HG02610 (cell line): ENCODE results near the gene RASL11A.
"Not testable (repeated sequence)": the region's sequence is repeated elsewhere in the genome, so short reads cannot be mapped to it uniquely, and the experiment has no call there.

Experiments used
- ATAC-seq: cut with Tn5 transposase; IDR thresholded peaks from one replicate; pipeline ENCODE4 v1.9.1; 2021; ENCODE audit warnings: mild to moderate bottlenecking, moderate library complexity; ENCODE audit not compliant: unreplicated experiment

RASL11A gene

DNA sequence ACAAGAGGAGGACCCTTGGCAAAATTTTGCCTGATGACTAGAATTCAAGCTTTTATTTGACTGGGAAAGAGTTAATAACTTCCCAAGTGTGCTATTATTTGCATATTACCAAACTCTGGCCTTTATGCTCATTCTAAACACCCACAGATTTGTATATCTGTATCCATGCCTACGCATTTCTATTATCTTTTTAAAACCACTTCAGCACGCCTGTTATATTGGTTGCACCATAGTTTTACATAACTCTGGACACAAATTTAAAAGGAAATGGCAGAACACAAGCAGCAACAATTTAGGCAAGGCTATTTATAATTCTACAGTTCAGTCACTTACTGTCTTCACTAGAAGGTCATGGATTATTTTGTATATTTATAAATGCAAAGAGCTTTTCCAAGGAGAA, 3.7 kb upstream of the RASL11A start:
- no peak for ATAC-seq

DNA sequence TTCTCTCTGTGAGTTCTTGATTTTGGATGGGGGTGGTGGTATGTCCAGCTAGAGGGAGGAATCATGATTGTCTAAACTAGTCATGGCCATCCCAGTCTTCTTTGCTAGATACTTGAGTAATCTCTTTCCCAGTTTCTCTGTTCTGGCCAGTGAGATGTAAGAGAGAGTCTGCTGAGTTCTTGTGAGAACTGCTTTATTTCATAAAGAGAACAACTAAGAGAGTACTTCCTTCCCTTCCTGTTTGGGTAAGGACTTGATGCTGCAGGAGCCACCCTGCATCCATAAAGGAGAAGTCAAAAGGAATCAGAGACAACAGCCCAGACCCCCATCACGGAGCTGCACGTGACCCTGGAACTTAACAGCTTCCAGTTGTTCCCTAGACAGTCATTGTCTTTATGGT, 3.0 kb upstream of the RASL11A start:
- no peak for ATAC-seq

DNA sequence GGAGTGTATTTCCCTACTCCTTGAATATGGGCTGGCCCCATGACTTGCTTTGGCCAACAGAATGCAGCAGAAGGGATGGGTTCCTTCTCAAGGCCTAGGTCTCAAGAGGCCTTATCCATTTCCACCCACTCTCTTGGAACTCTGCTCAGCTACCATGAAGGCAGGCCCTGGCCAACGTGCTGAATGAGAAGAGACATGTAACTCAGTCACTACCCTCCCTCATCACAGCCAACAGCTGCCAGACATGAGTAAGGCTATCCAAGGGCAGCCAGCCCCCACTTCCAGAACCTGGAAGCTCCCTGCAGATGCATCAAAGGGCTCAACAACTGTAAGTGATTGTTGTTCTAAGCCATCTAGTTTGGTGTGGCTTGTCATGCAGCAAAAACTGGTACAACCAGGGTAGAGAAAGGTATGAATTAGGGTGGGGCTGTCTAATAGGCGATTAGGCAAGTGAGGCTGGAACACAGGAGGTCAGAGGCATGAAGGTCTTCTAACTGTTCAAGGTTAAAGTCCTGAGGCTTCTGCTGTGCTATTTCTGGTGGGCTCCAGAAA, 1.4 kb upstream of the RASL11A start:
- no peak for ATAC-seq

DNA sequence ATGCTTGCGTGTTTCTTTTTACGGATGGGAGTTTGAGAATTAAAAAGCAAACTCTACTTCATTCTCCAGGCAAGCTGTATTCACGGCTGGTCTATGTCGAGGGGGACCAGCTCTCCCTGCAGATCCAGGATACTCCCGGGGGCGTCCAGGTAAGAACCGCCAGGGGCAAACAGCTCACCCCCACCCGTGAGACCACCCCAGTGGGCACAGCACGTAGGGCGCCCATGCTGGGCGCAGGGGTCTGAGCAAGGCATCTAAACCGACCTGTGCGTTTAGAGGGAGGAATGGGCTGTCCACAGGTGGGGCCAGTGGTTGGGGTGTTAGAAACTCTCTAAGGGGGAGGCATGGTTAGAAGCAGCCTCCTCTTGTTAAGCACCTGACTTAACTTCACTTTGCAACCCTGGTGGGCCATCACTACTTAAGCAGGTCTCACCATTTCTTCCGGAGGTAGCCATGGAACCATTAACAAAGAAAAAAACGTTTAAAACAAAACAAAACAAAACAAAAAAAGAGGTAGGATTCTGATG, 1.0 kb downstream of the RASL11A start:
- ATAC-seq: no peak

DNA sequence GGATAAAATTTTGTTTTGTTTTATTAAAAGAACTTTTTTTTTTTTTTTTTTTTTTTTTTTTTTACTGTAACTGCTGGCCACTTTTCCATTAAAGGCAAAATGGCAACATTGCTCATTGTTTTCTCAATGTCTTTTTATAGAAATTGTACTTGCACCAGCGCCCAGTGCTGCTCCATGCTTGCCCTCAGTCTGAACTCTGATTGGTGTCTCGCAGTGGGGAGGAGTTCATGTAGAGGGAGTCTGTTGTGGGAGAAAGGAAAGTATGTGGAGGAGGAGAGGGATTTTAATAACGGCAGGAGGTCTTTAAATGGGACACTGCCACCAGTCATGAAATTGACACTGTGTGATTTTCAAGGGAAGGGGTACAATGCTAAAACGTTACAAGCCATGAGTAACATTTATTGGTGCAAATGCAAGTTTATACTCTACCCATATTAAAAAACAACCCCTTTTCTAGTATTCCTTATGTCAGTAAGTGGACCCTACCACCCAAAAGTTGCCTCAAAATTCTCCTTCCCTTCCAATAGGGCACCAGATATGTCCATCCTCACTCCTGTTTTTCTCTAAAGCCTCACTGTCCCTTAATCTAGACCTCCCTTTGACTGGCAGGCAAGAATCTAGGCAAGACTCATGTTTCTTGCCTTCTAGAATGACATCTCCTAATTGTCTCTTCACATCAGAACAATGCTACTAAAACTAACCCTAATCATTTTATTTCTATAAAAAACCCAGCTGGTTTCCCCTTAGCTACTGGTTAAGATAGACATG, 3.2 kb downstream of the RASL11A start:
- ATAC-seq: no peak

DNA sequence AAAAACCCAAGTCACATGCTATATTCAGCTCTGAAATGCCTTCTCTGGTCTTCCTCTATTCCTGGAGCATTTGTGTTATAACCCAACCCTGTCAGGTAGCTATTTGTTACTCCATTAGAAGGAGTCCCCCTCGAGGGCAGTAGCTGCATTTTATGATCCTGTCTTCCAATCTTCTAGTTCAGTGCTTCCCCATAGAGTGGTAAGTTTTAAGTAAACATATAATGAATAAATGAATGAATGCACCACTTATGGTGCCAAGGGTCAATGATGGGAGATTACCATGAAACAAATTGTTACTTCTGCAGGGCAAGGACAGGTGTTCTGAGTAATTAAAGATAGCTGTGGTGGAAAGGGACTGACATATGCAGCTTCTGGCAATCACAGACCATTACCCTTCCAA, 4.0 kb downstream of the RASL11A start:
- no peak for ATAC-seq

DNA sequence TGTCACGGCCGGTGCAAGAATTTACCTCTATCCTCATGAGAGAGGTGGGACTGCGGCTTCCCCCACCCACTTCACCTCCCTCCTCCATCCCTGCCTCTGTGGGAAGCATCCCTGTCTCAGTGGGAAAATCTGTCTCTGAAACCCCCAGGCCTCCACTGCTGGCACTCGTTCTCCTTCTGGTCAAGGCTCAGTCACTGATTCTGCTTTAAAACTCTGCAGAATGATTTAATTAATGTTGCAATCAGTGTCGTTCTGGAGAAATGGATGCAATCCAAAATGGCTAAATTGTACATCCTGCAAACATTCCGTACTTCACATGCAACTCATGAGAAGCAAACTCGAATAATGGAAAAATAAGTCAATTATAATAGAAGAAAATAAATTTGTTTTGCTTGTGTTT, 5.6 kb downstream of the RASL11A start:
- no peak for ATAC-seq

DNA sequence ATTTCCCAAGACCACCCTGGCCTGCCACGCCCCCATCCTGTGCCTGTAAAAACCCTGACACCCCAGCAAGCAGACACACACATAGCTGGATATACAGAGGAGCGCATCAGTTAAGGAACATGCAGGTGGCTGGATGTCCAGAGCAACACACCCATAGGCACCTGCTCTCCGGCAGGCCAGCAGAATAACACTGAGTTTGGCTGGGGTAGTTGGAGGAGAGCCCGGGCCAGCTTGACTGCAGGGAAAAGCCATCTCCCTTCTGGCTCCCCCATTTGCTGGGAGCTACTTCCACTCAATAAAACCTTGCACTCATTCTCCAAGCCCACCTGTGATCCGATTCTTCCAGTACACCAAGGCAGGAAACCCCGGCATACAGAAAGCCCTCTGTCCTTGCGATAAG, 8.9 kb downstream of the RASL11A start:
- no peak for ATAC-seq

DNA sequence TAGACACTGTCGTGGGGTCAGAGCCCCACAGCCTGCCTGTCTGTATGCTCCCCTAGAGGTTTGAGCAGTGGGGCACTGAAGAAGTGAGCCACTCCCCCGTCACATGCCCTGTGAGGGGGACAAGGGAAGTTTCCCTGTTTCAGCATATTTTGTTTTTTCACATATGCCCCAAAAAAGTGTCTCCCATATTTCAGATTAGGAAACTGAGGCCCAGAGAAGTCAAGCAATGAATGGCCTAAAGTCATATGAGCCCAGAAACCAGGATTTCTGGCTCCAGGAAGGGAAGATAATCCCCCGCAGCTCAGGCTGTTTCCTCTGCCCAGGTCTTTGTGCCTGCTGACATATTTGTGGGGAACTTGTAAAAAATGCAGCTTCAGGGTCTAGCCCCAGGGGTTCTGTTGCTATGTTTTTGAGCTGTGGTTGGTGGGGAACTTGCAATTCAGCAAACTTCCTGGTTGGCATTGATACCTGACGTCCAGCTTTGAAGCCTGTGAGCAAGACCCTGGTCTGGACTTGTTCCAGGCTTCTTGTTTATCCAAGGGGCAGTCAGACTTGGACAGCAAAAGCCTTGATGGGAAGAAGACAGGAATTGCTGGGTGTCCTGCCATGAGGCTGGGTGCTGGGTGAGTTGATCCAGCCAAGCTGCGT, 9.5 kb downstream of the RASL11A start:
- ATAC-seq: no peak

DNA sequence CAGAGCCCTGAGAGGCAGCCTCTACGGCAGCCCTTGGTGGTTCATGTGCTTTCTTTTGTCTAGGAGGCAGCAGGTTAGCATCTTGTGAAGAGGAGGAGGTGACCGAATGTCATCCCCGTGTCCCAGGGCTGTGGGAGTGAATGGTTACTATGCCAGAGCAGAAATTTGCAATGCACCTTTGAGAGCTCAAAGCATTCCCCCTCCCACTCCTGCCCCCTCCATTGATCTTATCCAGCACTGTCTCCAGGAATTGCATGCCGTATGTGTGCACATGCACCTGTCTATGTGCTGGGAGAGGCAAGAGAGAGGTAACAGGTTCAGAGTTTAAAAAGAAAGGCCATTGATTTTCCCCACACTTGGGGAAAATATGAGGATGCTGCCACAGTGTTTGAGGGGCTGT, 10.2 kb downstream of the RASL11A start:
- no peak for ATAC-seq

DNA sequence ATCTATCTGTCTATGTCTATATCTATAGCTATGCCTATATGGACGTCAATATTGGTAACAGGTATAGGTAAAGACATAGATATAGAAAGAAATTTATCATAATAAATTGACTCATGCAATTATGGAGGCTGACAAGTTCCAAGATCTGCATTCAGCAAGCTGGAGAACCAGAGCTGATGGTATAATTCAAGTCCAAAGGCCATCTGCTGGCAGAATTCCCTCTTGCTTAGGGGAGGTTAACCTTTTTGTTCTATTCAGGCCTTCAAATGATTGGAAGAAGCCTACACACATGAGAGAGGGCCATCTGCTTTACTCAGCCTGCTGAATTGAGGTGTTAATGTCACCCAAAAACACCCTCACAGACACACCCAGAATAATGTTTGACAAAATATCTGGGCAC, 10.8 kb downstream of the RASL11A start:
- no peak for ATAC-seq

DNA sequence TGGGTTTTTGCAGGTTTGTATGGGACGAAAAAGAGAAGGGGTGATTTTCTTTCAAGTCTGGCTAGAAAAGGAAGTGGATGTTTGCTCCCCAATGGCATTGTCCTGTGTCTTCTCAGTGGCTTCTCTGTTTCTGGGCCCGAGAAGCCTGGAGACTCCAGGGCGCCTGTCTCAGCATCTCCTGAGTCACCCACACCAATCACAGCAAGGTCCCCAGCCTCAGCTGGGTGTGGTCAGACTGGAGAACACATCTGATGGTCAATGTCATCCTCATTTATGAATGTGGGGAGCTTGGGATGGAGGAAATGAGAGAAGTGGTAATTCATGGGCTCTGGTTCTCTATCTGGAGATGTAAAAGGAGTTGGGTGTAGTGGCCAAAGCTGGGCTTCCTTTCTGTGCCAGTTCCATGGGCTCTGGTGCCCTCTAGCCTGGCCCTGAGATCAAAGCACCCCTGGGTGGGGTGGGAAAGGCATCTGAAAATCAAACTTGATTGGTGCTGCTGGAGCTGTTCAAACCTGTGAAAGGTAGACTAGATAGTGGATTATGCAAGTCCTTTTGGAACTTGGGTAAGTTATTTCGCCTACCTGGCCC, 13.4 kb downstream of the RASL11A start:
- ATAC-seq: no peak

DNA sequence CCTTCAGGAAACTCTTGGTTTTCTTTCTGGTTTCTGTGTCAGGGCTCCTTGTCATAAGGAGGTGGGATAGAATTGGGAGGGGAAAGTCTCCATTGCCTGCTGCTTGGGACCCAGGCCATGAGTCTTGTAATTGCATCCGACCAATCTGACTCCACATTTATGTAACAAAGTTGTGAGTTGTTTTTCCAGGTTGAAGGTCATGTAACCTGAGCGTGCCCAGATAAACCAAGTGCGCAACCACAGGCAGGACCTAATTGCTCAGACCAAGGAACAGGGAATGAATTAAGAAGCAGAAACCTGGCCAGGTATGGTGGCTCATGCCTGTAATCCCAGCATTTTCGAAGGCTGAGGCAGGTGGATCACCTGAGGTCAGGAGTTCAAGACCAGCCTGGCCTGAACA, 17.8 kb downstream of the RASL11A start:
- no peak for ATAC-seq

DNA sequence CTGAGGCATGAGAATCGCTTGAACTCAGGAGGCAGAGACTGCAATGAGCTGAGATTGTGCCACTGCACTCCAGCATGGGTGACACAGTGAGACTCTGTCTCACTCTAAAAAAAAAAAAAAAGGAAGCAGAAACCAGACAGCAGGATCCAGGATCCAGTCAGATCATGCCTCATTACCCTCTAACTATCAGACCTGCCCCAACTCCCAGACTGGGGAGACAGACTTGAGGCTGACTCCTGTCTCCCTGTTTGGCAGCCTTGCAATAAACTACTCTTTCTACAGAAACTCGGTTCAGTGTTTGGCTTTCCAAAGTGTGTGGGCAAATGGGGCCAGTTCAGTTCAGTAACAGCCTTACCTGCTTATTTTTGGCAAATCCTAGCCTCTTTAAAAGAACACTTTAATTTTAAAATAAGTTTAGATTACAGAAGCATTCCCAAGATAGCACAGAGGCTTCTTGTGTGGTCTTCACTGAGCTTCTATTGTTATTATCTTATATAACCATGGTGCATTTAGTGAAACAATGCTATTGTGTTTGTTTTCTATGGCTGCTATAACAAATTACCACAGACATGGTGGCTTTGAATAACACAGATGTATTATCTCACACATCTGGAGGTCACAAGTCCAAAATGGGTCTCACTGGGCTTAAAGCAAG, 18.5 kb downstream of the RASL11A start:
- no peak for ATAC-seq

DNA sequence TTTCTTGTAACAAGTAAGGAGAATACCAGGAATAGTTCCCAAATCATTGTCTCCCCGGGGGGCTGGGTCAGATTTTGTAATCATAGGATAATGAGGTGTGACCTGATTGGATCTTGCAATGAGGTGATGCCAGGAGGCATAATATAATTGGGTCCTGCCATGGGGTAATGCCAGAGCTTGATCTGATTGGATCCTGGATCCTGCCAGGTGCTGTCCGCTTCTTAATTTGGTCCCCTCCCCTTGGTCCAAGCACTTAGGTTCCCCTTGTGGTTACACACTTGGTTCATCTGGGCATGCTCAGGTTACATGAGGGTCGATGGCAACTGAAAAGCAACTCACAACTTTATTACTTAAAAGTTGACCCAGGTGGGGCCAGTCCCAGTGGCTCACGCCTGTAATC, 20.1 kb downstream of the RASL11A start:
- ATAC-seq: no peak

DNA sequence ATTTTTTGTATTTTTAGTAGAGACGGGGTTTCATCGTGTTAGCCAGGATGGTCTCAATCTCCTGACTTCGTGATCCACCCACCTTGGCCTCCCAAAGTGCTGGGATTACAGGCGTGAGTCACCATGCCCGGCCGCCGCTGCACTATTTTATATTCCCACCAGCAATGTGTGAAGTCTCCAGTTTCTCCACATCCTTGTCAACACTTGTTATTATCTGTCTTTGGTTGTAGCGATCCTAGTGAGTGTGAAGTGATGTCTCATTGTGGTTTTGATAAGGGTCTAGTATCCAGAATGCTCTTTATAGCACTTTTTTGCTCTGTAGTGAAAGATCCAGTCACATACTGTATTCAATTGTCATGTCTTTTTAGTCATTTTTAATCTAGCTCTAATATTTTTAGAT, 21.3 kb downstream of the RASL11A start:
- not testable (repeated sequence) for ATAC-seq

DNA sequence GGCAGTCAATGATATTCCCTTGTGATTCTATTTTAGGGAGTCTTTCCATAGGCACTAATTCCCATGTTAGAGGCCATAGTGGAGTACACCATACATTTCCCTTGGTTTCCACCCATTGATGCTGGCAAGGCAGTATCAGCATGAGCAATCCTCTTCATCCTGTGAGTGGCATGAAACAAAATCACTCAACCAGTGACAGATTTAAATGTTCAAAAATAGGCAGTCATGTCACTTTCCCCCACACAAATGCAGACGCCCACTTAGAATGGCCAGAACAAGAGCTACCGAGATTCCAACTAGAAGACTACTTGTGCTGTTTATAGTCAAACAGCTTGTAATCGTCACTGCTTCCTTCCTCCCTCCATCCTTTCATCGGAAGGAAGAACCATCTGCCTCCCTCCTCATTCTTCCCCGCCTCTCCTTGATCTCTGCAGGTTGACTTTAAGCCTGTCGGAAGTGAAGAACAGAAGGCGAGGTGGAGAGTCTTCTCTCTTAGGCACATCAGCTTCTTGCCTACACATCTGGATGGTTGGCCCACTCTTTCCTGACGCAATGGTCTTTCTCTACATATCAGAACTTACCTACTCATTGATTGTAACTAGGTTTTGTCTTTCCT, 22.6 kb downstream of the RASL11A start:
- no peak for ATAC-seq

DNA sequence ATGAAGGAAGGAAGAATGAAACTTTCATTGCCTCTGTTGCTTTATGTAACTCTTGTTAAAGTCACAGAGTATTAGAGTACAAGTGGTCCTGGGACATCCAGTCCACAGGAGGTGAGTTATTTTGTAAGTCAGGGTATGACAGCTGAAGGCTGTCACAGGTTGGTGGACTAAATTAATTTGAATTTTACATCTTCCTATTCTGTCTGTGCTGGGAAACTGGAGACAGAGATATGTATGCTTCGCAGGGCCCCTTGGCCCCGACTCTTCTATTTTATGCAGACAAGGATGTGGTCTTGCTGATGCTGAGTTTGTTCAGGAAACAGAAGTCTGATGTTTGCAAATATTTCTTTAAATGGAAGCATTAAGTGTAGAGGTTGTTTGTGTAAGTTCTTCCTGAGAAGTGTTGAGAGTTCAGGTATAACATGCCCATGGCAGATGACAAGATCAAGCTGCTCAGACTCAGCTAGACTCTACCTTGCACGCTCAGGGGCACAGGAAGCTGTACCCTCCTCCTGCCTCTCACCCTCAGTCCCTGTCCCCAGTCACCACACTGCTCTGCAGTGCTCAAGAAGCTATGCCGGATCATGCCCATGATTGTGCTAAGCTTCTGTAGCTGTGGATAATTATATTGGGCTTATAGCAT, 23.4 kb downstream of the RASL11A start:
- ATAC-seq: no peak

DNA sequence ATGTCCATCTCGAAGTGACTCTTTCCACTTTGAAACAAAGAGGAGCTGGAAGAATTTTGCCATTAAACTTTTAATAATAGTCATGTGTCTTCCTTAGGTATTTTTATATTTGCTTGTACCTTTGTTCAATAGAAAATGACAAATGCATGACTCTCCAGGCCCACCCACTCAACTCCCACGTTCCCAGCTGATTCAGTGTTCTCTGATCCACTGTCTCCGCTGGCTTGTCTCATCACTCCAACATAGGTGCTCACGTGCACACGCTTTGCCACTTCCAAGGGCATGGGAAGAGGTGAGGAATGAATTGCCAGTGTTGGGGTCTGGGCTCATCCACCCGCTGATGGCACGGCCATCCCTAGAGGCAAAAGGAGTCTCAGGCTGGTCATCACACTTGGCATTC, 24.5 kb downstream of the RASL11A start:
- no peak for ATAC-seq

DNA sequence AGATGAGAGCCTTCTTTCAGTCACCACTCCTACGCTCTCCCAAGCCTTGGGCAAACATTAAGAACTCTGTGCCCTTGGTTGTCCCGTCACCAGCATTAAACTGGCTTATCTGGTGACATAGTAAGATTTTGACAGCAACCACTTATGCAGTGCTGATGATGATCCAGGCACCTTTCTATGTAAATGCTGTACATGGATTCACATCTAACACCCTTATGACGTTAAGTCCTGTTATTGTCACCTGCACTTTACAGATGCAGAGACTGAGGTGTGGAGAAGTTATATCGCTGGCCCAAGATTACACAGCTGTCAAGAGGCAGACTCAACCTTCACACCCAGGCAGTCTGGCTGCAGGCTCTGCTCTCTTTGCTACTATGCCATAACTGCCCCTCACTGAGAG, 25.0 kb downstream of the RASL11A start:
- no peak for ATAC-seq
